ENCODE results near the gene CAPN2.

DNA sequence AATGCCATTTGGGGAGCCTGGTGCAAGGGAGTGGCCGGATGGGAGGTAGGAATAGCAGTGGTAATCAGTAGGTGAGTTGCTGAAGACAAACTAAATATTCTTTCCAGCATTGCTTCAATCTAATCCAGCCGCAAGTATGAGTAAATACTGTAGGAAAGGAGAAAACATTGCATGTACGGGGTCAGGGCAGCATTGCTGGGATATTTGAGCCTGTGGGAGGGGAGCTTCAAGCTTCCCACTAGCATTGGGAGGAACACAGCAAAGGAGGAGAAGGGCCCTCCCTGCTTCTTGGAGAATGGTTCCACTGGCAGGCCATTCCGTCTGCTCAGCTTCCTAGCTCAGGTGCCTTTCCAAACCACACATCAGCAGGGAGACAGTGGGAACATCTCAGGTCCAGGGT, 15.2 kb downstream of the CAPN2 start:
- TF ChIP-seq, protein P1, sequence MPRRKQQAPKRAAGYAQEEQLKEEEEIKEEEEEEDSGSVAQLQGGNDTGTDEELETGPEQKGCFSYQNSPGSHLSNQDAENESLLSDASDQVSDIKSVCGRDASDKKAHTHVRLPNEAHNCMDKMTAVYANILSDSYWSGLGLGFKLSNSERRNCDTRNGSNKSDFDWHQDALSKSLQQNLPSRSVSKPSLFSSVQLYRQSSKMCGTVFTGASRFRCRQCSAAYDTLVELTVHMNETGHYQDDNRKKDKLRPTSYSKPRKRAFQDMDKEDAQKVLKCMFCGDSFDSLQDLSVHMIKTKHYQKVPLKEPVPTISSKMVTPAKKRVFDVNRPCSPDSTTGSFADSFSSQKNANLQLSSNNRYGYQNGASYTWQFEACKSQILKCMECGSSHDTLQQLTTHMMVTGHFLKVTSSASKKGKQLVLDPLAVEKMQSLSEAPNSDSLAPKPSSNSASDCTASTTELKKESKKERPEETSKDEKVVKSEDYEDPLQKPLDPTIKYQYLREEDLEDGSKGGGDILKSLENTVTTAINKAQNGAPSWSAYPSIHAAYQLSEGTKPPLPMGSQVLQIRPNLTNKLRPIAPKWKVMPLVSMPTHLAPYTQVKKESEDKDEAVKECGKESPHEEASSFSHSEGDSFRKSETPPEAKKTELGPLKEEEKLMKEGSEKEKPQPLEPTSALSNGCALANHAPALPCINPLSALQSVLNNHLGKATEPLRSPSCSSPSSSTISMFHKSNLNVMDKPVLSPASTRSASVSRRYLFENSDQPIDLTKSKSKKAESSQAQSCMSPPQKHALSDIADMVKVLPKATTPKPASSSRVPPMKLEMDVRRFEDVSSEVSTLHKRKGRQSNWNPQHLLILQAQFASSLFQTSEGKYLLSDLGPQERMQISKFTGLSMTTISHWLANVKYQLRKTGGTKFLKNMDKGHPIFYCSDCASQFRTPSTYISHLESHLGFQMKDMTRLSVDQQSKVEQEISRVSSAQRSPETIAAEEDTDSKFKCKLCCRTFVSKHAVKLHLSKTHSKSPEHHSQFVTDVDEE (CRISPR knock-in tag; IDR thresholded peaks at IDR 0.05), result no peak
- no peak for TF ChIP-seq TOX (CRISPR knock-in tag; IDR thresholded peaks at IDR 0.05; ENCODE audit: borderline replicate concordance)
- no peak for TF ChIP-seq GLIS3 (CRISPR knock-in tag; IDR thresholded peaks at IDR 0.05)
- no peak for TF ChIP-seq POU6F1 (CRISPR knock-in tag; IDR thresholded peaks at IDR 0.05; ENCODE audit: borderline replicate concordance, low read depth)
- TF ChIP-seq ZFP30 (CRISPR knock-in tag; IDR thresholded peaks at IDR 0.05), result no peak
- TF ChIP-seq BACH2 (CRISPR knock-in tag; IDR thresholded peaks at IDR 0.05; ENCODE audit: borderline replicate concordance), result no peak
- TF ChIP-seq ZFP3 (CRISPR knock-in tag; IDR thresholded peaks at IDR 0.05), result no peak
- TF ChIP-seq SNAI2 (CRISPR knock-in tag; IDR thresholded peaks at IDR 0.05), result no peak

All from SK-N-SH treated with all-trans-retinoic acid at 6 μM for 48 hours (cell line).